BLaER1 (cell line): Measurements from ENCODE around the gene PTPRN2.
"Not testable (repeated sequence)": the region's sequence is repeated elsewhere in the genome, so short reads cannot be mapped to it uniquely, and the experiment has no call there.

Experiments used
- H3K27ac ChIP-seq: shearing (Covaris generic); formaldehyde crosslinking; 2 replicates; pipeline ENCODE4 v1.8.1; 2022
- H3K27me3 ChIP-seq: shearing (Covaris generic); formaldehyde crosslinking; 2 replicates; pipeline ENCODE4 v1.8.1; 2022
- H3K36me3 ChIP-seq: shearing (Covaris generic); formaldehyde crosslinking; 2 replicates; pipeline ENCODE4 v1.8.1; 2022
- H3K4me1 ChIP-seq: shearing (Covaris generic); formaldehyde crosslinking; 2 replicates; pipeline ENCODE4 v1.8.1; 2022
- H3K4me2 ChIP-seq: shearing (Covaris generic); formaldehyde crosslinking; 2 replicates; pipeline ENCODE4 v1.8.1; 2022
- H3K4me3 ChIP-seq: shearing (Covaris generic); formaldehyde crosslinking; 2 replicates; pipeline ENCODE4 v1.8.1; 2022
- H3K9ac ChIP-seq: shearing (Covaris generic); formaldehyde crosslinking; 2 replicates; pipeline ENCODE4 v1.8.1; 2022
- H3K9me3 ChIP-seq: shearing (Covaris generic); formaldehyde crosslinking; 2 replicates; pipeline ENCODE4 v1.8.1; 2022
- H4K20me1 ChIP-seq: shearing (Covaris generic); formaldehyde crosslinking; 2 replicates; pipeline ENCODE4 v1.8.1; 2022
- Cebpa-rat ChIP-seq: shearing (Covaris generic); IDR thresholded peaks from 2 replicates; pipeline ENCODE4 v1.8.1; 2022

Gene PTPRN2

DNA sequence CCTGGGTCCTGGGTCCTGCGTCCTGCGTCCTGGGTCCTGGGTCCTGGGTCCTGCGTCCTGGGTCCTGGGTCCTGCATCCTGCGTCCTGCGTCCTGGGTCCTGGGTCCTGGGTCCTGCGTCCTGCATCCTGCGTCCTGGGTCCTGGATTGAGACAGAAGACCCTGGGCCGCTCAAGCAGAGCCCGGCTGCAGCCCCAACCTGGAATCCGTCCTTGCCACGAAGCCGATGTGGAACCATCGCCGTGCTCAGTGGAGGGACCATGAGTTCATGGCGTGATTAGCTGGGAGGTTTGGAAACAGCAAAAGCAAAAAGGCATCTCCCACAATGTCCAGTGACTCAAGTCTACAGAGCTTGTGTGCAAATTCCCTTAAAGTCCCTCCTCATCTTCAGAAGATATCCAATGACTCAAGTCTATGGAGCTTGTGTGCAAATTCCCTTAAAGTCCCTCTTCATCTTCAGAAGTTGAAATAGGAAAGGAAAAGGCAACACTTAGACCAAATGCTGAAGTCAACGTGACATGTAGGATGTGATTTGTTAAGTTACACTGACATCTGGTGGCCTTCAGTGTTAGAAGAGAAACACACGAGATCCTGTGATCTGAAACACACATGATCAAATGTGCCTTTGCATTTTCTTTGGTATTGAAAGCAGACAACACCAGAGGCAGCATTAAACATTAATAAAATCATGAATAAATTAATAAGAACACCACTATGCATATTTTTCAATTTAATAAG, 179.9 kb downstream of the PTPRN2 start:
- H3K4me3 ChIP-seq, result no peak overlapping the region
- H3K4me2 ChIP-seq, result no peak overlapping the region
- no peak overlapping the region for H3K27ac ChIP-seq
- H3K27me3 ChIP-seq, result no peaks in the 10 kb centered on the region
- peaks cover 6% of the 10 kb centered on the region; the same call in 1 of the 2 replicates for H3K4me1 ChIP-seq
- peaks cover 8% of the 10 kb centered on the region; the same call in 1 of the 2 replicates for H4K20me1 ChIP-seq
- H3K9ac ChIP-seq, result no peak overlapping the region
- TF ChIP-seq Cebpa-rat, result no peak
- H3K36me3 ChIP-seq, result no peaks in the 10 kb centered on the region
- no peaks in the 10 kb centered on the region for H3K9me3 ChIP-seq

DNA sequence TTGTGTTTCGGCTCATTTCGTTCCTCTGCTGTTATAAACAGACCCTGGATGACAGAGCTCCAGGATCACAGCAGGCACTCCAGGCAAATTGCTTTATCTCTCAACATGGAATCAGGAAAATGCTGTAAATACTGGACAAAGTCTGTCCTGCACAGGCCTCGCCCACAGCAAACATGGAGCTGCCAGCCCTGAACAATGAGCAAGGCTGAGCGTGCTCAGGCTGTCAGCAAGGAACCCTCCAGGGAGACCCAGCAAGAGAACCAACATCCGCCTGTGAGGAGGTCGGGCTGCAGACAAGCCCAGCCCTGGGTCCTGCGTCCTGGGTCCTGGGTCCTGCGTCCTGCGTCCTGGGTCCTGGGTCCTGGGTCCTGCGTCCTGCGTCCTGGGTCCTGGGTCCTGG, 180.8 kb downstream of the PTPRN2 start:
- H3K4me3 ChIP-seq, result no peak overlapping the region
- TF ChIP-seq Cebpa-rat, result no peak

DNA sequence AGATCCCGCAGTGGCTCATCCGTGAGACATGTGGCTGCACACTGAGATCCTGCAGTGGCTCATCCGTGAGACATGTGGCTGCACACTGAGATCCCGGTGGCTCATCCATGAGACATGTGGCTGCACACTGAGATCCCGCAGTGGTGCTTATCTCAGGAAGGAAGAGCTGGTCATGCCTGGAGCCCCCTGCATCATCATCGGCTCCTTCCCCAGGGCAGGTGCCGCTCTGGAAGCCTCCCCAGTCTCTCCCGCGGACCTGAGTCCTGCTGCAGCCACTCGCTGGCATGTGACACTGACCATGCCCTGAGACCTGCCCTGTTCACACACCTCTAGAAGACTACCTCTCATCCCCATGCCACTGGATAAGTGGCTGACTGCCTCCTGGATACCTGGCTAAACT, 181.3 kb downstream of the PTPRN2 start:
- Histone ChIP-seq H3K4me3 (no peak overlapping the region), H3K27ac (no peak overlapping the region), H3K4me2 (no peak overlapping the region), H3K9me3 (no peaks in the 10 kb centered on the region), H3K36me3 (no peaks in the 10 kb centered on the region), H4K20me1 (peaks cover 8% of the 10 kb centered on the region; the same call in 1 of the 2 replicates), H3K4me1 (peaks cover 10% of the 10 kb centered on the region; the same call in 1 of the 2 replicates), H3K9ac (no peak overlapping the region), H3K27me3 (no peaks in the 10 kb centered on the region)
- TF ChIP-seq Cebpa-rat, result no peak

More for the DNA sequence above, 180.8 kb downstream of the PTPRN2 start:
- Histone ChIP-seq H3K9ac (no peak overlapping the region), H3K9me3 (no peaks in the 10 kb centered on the region), H3K27ac (no peak overlapping the region), H4K20me1 (peaks cover 8% of the 10 kb centered on the region; the same call in 1 of the 2 replicates), H3K27me3 (no peaks in the 10 kb centered on the region), H3K4me1 (peaks cover 6% of the 10 kb centered on the region; the same call in 1 of the 2 replicates), H3K36me3 (no peaks in the 10 kb centered on the region), H3K4me2 (no peak overlapping the region)

DNA sequence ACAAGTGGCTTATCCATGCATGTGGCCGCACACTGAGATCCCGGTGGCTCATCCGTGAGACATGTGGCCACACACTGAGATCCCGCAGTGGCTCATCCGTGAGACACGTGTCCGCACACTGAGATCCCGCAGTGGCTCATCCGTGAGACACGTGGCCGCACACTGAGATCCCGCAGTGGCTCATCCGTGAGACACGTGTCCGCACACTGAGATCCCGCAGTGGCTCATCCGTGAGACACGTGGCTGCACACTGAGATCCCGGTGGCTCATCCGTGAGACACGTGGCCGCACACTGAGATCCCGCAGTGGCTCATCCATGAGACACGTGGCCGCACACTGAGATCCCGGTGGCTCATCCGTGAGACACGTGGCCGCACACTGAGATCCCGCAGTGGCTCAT, 181.9 kb downstream of the PTPRN2 start:
- not testable (repeated sequence) for H3K4me3 ChIP-seq, H3K4me2 ChIP-seq, H3K9me3 ChIP-seq, H3K27me3 ChIP-seq, H3K27ac ChIP-seq, H4K20me1 ChIP-seq, H3K36me3 ChIP-seq, H3K9ac ChIP-seq
- H3K4me1 ChIP-seq, result peaks cover 14% of the 10 kb centered on the region; the same call in 1 of the 2 replicates

DNA sequence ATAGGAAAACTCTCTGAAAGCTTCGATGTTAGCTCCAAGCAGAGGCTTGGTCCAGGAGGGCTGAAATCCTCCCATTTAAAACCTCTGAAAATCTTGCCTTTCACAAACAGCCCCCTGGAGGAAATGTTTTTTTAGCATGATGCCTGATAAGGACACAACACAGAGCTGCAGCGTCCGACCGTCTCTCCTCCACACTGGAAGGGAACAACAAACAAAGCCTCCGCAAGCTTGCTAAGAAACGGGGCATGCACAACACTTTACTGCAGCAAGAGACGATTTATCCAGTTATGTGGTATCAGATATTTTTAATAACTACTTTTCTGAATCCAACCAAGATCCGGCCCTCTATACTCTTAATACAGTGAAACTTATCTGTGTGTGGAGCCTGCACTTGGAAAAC, 182.3 kb downstream of the PTPRN2 start:
- no peaks in the 10 kb centered on the region for H3K9me3 ChIP-seq
- no peak overlapping the region for H3K4me3 ChIP-seq
- H3K27me3 ChIP-seq, result no peaks in the 10 kb centered on the region
- H3K4me1 ChIP-seq, result peaks cover 14% of the 10 kb centered on the region; the same call in 1 of the 2 replicates
- H3K36me3 ChIP-seq, result no peaks in the 10 kb centered on the region
- no peak for TF ChIP-seq Cebpa-rat
- no peak overlapping the region for H3K27ac ChIP-seq
- no peak overlapping the region for H3K9ac ChIP-seq
- no peak overlapping the region for H3K4me2 ChIP-seq
- no peaks in the 10 kb centered on the region for H4K20me1 ChIP-seq

DNA sequence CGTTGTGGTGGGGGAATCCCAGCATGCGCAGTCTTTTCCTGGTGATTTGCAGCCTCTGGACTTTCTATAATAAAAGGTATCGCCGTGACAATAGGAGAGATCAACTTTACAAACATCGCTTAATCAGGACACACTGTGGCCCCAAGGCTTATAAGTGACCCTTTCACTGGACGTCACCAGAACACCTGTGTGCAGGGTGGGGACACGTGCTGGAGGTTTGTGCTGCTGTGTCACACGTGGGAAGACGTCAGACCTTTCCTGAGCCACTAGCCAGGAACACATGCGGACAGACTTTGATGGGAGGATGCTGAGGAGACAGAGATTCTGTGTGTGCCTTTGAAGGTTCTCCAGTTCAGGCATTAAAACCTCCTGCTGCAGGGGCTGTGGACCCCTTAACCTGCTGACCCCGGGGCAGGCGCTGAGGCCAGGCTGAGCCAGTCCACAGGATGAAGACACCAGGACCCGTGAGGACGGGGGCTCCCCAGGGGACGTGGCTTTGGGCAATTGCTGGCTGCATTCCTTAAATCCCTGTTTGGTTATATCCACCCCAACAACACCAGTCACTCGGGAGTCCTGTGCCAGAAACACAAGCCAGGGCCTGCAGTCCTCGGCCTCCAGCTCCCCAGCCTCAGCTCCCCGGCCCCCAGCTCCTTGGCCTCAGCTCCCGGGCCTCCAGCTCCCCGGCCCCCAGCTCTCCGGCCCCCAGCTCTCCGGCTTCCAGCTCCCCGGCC, 183.4 kb downstream of the PTPRN2 start:
- no peak overlapping the region for H3K4me3 ChIP-seq
- no peak overlapping the region for H3K9ac ChIP-seq
- no peaks in the 10 kb centered on the region for H4K20me1 ChIP-seq
- TF ChIP-seq Cebpa-rat, result no peak
- no peak overlapping the region for H3K27ac ChIP-seq
- no peaks in the 10 kb centered on the region for H3K36me3 ChIP-seq
- H3K4me2 ChIP-seq, result no peak overlapping the region
- H3K27me3 ChIP-seq, result no peaks in the 10 kb centered on the region
- H3K4me1 ChIP-seq, result peaks cover 14% of the 10 kb centered on the region; the same call in 1 of the 2 replicates
- peaks cover under 1% of the 10 kb centered on the region; the same call in 1 of the 2 replicates for H3K9me3 ChIP-seq

DNA sequence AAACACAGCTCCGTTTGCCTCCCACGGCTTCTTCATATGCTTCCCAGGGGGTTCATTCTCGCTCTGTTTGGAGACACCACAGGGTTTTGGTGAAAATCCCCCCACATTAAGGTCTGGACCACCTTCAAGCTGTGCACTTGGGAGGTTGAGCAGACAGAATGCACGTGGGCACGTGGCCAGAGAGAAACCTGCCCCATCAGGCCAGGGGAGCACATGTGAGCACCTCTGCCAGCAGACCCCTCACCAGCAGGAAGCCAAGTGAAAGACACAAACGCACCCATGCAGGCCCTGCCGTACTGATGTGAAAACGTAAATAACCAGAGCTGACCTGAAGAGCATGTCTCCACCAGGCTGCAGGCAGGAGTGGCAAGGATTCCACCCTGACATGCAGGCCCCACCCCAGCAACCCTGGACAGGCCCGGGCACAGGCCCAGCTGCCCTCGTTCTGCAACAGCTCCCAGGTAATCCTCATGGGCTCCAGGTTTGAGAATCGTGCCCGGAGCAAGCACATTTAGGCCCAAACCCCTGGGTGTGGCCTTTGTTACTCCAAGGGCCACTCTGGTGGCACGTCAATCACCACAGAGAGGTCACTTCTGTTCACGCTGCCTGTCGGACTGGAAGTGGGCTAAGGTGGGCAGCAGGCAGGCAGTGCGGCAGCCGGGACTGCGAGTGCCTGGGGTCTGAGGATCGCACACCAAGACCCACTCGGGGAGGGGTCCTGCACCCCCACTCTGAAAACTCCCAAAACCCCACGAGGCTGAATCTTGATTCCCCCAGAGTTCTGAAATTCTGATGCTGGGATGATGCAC, 184.4 kb downstream of the PTPRN2 start:
- no peaks in the 10 kb centered on the region for H3K36me3 ChIP-seq
- TF ChIP-seq Cebpa-rat, result no peak
- no peak overlapping the region for H3K9ac ChIP-seq
- no peak overlapping the region for H3K4me3 ChIP-seq
- H3K27ac ChIP-seq, result no peak overlapping the region
- no peak overlapping the region for H3K4me2 ChIP-seq
- H3K27me3 ChIP-seq, result no peaks in the 10 kb centered on the region
- peaks cover 11% of the 10 kb centered on the region for H3K9me3 ChIP-seq
- no peaks in the 10 kb centered on the region for H4K20me1 ChIP-seq
- peaks cover 10% of the 10 kb centered on the region; the same call in 1 of the 2 replicates for H3K4me1 ChIP-seq

DNA sequence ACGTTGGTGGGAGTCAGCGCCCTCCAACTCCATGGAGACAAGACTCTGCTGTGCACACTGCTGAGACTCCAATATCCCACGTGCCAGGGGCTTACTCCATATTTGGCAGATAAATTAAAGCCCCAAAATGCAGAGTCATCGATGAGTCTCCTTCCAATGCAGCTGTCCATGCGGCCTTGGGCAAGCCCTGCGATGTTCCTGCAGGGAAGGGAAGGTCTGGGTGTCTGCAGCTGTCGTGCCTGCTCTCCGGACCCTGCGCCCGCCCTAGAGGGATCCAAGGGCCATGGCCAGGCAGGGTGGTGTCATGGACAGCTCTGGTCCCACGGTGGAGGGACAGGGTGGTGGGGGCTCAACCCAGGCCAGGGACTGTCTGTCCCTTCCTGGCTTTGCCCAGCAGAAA, 185.2 kb downstream of the PTPRN2 start:
- Histone ChIP-seq H3K36me3 (no peaks in the 10 kb centered on the region), H3K4me1 (peaks cover 11% of the 10 kb centered on the region), H3K4me2 (no peak overlapping the region), H3K9me3 (peaks cover 17% of the 10 kb centered on the region), H3K27me3 (no peaks in the 10 kb centered on the region), H3K4me3 (no peak overlapping the region), H3K27ac (no peak overlapping the region), H4K20me1 (no peaks in the 10 kb centered on the region), H3K9ac (no peak overlapping the region)
- no peak for TF ChIP-seq Cebpa-rat

DNA sequence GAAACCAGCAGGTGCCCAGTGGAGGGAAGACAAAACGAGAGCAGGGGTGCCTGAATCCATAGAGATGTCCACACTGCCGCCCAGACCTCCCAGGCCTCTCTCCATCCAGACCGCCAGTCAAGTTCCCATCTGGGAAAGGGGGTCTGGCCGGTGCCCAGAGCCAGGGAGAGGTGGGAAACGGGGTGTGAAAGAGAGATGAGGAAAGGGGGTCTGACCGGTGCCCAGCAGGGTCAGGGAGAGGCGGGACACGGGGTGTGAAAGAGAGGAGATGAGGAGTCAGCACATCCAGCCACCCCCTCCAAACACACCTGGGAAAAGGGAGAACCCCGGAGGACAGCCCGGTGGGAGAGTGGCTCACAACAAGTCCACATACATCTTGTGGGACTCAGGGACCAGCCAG, 185.8 kb downstream of the PTPRN2 start:
- H3K9me3 ChIP-seq, result peaks cover 17% of the 10 kb centered on the region
- H3K9ac ChIP-seq, result no peak overlapping the region
- H3K27me3 ChIP-seq, result no peaks in the 10 kb centered on the region
- no peaks in the 10 kb centered on the region for H4K20me1 ChIP-seq
- no peak overlapping the region for H3K27ac ChIP-seq
- H3K4me3 ChIP-seq, result no peak overlapping the region
- no peaks in the 10 kb centered on the region for H3K36me3 ChIP-seq
- H3K4me1 ChIP-seq, result peaks cover 17% of the 10 kb centered on the region
- TF ChIP-seq Cebpa-rat, result no peak
- H3K4me2 ChIP-seq, result no peak overlapping the region

DNA sequence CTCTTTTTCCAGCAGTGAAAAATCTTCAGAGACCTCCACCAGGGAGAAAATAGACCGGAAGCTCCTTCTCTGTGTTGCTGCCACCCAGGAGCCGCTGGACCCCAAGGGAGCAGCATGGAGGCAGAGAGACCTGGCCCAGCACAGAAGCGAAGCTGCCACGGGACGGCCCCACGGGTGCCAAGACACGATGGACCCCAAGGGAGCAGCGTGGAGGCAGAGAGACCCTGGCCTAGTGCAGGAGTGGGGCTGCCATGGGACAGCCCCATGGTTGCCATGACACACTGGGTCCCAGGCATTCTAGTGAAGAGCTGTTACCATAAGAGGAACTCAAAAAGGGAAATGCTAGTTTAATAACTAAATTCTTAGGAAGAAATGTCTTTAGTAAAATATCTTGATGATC, 186.3 kb downstream of the PTPRN2 start:
- peaks cover 17% of the 10 kb centered on the region for H3K9me3 ChIP-seq
- H3K27ac ChIP-seq, result no peak overlapping the region
- H3K36me3 ChIP-seq, result no peaks in the 10 kb centered on the region
- TF ChIP-seq Cebpa-rat, result no peak
- no peaks in the 10 kb centered on the region for H3K27me3 ChIP-seq
- H4K20me1 ChIP-seq, result no peaks in the 10 kb centered on the region
- H3K9ac ChIP-seq, result no peak overlapping the region
- H3K4me3 ChIP-seq, result no peak overlapping the region
- H3K4me1 ChIP-seq, result peaks cover 23% of the 10 kb centered on the region
- H3K4me2 ChIP-seq, result no peak overlapping the region
